ENCODE results near the gene CDH23. TPM values are rescaled to one million over a fixed set of nuclear protein-coding genes. Genes with fewer than 3 reads are reported as not detected.
A peak's percentile ranks its signal among the peaks of the same experiment; 100 is the strongest.

The CDH23 gene
- total RNA-seq, 4 donors from 2014 or later: 2.9 to 16.1 (median 5.9) TPM

- Histone ChIP-seq H3K4me1 (peaks cover 18 to 52% (median 34%) of the 10 kb centered on the region in 4 donors), H3K9me3 (no peaks in the 10 kb centered on the region), H3K4me3 (no peak overlapping the region), H3K36me3 (no peaks in the 10 kb centered on the region), H3K27ac (peak overlapping the region; percentile 68 to 81 (median 78)), H3K27me3 (no peaks in the 10 kb centered on the region)
- no peak for TF ChIP-seq POLR2A (IDR thresholded peaks at IDR 0.05)
- TF ChIP-seq CTCF (IDR thresholded peaks at IDR 0.05): no peak
- no peak for TF ChIP-seq EP300 (IDR thresholded peaks at IDR 0.05; ENCODE audit: low read depth)
- TF ChIP-seq POLR2AphosphoS5 (IDR thresholded peaks at IDR 0.05): no peak
- in situ Hi-C loops (cut with MboI; ENCODE audit: low pct_ligation_motif_present in 1 of 4, low pct_unique_long_range_greater_than_20kb in 1 of 4, low sequenced_read_pairs in 3 of 4): no loop called here
- 81 to 94% methylated on average over 3 to 16 of the region's 16 CpGs for WGBS, 2 donors (ENCODE audit: low coverage in 1 of 2)
- DNase-seq: peak; percentile 62
- intact Hi-C loops (cut with DNase I; ENCODE audit: low total_unique reads): no loop called here
These were observed 339.2 kb downstream of the CDH23 start for GRCh38 chr10:71735709-71736569.

- 33 to 70% methylated on average over 1 to 2 of the region's 2 CpGs for WGBS, 2 donors (ENCODE audit: low coverage in 1 of 2)
- no peak for DNase-seq
These were observed 339.8 kb downstream of the CDH23 start for GRCh38 chr10:71736570-71736952.

GRCh38 chr10:71737001-71737833 is 340.5 kb downstream of the CDH23 start:
- TF ChIP-seq POLR2AphosphoS5 (IDR thresholded peaks at IDR 0.05) (peak in 1 of 3 donors; percentile 18), CTCF (IDR thresholded peaks at IDR 0.05) (no peak)
- Histone ChIP-seq H3K4me1 (peaks cover 18 to 52% (median 34%) of the 10 kb centered on the region in 4 donors), H3K27ac (peak overlapping the region; percentile 68 to 81 (median 78)), H3K4me3 (no peak overlapping the region), H3K36me3 (no peaks in the 10 kb centered on the region), H3K27me3 (no peaks in the 10 kb centered on the region), H3K9me3 (no peaks in the 10 kb centered on the region)
- in situ Hi-C loops (cut with MboI; ENCODE audit: low pct_ligation_motif_present in 1 of 4, low pct_unique_long_range_greater_than_20kb in 1 of 4, low sequenced_read_pairs in 3 of 4) (no loop called here), intact Hi-C loops (cut with DNase I; ENCODE audit: low total_unique reads) (no loop called here)
- peak; percentile 53 for DNase-seq
- WGBS, 2 donors (ENCODE audit: low coverage in 1 of 2): 59 to 71% methylated on average over 2 to 12 of the region's 12 CpGs

More at GRCh38 chr10:71736570-71736952, 339.8 kb downstream of the CDH23 start:
- H3K9me3 ChIP-seq: no peaks in the 10 kb centered on the region
- H3K27me3 ChIP-seq: no peaks in the 10 kb centered on the region
- H3K4me3 ChIP-seq: no peak overlapping the region
- H3K36me3 ChIP-seq: no peaks in the 10 kb centered on the region
- H3K4me1 ChIP-seq: peaks cover 18 to 52% (median 34%) of the 10 kb centered on the region in 4 donors
- intact Hi-C loops (cut with DNase I; ENCODE audit: low total_unique reads): no loop called here
- H3K27ac ChIP-seq: peak overlapping the region; percentile 68 to 81 (median 78)
- TF ChIP-seq EP300 (IDR thresholded peaks at IDR 0.05; ENCODE audit: low read depth): no peak
- no peak for TF ChIP-seq POLR2A (IDR thresholded peaks at IDR 0.05)
- in situ Hi-C loops (cut with MboI; ENCODE audit: low pct_ligation_motif_present in 1 of 4, low pct_unique_long_range_greater_than_20kb in 1 of 4, low sequenced_read_pairs in 3 of 4): no loop called here

DNA sequence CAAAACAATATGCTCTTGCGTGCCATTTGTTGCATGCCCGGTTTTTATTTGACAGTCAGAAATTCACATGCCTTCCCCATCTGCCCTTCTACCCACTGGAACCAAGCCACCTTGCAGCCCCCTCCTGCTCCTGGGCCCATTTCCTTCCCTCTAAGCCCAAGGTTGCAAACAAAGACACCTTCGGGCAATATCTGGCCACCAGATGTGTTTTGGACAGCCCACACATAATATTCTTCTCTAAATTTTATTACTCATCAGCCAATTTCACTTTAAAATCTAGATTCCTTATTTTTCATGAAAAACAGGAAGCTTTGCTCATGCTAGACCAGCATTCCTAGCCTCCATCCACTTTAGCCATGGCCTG is 341.1 kb downstream of the CDH23 start:
- TF ChIP-seq EP300 (IDR thresholded peaks at IDR 0.05; ENCODE audit: low read depth) (no peak), POLR2AphosphoS5 (IDR thresholded peaks at IDR 0.05) (no peak), CTCF (IDR thresholded peaks at IDR 0.05) (no peak), POLR2A (IDR thresholded peaks at IDR 0.05) (no peak)
- no peak for DNase-seq
- intact Hi-C loops (cut with DNase I; ENCODE audit: low total_unique reads): no loop called here
- Histone ChIP-seq H3K27ac (peak overlapping the region; percentile 68 to 81 (median 78)), H3K4me3 (no peak overlapping the region), H3K4me1 (peaks cover 18 to 52% (median 34%) of the 10 kb centered on the region in 4 donors), H3K36me3 (no peaks in the 10 kb centered on the region), H3K9me3 (no peaks in the 10 kb centered on the region), H3K27me3 (no peaks in the 10 kb centered on the region)
- in situ Hi-C loops (cut with MboI; ENCODE audit: low pct_ligation_motif_present in 1 of 4, low pct_unique_long_range_greater_than_20kb in 1 of 4, low sequenced_read_pairs in 3 of 4): no loop called here
- WGBS, 2 donors (ENCODE audit: low coverage in 1 of 2): 44 to 63% methylated on average over 1 to 3 of the region's 3 CpGs

Data from transverse colon (tissue), 4 donors.